ENCODE results near the gene WDR43.
A peak's percentile ranks its signal among the peaks of the same experiment; 100 is the strongest.

Gene WDR43

DNA sequence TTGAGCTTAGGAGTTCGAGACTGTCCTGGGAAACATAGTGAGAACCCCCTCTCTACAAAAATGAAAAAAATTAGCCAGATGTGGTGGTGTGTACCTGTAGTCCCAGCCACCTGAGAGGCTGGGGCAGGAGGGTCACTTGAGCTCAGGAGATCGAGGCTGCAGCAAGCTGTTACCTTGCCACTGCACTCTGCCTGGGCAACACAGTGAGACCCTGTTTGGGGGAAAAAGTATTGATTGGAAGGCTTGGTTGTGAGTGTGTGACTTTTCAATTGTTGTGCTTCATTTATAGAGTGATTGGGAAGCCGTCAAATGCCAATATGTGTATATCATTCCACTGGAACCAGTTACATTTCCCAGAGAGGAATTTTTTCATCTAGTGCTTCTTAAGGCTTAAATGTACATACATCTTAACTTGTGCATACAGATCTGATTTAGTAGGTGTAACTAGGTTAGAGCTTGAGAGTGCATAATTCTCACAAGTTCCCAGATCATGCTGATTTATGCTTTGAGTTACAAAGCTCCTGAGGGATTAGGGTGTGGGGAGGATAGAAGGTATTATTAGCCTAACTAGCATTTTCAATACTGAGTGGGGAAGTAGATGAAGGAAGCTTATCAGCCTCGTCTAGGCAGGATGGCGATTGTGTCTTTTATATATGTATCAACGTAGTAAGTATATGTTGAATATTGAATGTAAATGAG is 15.3 kb downstream of the WDR43 start:
- no peak for DNase-seq (ENCODE audit: low read depth)

DNA sequence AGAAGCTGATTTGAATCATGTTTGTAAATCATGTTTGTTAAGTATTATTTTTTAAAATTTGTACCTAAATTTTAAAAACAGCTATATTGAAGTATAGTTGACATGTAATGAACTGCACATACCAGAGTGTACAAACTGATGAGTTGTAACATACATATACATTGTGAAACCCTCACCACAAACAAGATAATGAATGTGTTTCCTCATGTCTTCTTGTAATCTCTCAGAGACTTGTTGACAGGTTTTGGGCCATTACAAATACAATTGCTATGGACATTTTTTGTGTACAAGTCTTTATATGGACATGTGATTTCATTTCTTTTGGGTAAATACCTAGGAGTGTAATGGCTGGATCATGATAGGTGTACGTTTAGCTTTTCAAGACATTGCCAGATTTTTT is 21.5 kb downstream of the WDR43 start:
- DNase-seq (ENCODE audit: low read depth): no peak

DNA sequence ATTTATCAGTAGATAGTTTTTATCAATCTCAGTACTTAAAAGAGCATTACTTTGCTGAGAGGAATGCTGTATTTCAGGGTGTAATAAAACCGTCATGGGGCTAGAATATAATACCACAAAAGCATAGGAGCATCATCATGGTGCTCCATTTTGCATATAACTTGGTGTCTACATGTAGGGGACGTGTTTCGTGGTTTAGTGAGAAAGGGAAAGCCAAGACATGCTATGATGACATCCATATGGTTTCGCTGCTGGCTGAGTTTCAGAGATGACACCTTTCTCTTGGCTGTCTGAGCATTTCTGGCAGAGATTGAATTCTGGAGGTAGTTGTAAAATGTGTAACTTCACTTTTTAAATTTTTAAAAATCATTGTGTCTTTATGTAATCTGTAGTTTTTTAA is 32.4 kb downstream of the WDR43 start:
- no peak for DNase-seq (ENCODE audit: low read depth)

DNA sequence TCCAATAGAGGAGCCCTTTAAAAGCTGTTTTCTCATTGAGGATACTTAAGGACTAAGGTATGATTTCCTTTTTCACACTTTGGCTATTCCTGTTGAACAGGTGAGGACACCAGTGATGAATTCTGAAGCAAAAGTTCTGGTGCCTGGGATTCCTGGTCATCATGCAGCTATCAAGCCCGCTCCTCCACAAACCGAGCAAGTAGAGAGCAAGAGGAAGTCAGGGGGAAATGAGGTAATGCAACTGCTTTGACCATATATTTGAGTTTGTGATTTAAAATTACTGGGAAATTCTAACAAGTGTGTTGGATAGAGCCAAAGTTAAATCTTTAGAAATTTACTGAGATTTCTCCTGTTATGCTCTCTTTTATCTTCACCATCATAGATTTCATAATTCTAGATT is 33.0 kb downstream of the WDR43 start:
- DNase-seq (ENCODE audit: low read depth): no peak

DNA sequence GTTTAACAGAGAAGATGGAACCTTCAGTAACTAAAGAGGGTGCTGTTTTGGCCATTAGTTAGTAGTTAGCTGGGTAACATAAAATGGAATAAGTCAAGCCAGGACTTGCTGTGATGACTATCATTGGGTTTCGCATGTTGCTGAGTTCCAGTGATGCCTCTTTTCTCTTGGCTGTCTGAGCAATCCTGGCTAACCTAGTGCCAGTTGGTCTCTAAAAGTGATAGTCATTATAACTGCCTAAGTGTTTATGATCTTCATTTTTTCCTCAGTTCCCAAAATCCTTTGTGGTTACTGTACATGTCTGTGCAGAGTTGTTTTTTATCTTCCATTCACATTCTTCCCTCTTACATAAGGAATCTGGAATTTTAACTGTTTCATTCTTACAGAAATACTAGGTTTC is 33.4 kb downstream of the WDR43 start:
- DNase-seq (ENCODE audit: low read depth): no peak

DNA sequence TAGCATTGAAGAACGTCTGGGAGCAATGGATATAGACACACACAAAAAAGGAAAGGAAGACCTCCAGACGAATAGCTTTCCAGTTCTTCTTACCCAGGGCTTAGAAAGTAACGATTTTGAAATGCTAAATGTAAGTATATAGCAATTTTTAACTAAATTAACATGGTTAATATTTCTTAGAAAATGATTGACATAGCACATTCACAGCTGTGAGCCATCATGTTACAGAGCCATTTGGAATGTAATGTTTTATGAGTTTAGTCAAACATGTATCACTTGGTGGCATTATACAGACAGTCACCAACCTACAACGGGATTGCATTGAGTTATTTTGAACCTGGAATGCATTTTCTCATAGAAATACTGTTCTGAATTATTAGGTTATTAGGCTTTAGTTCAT is 35.1 kb downstream of the WDR43 start:
- no peak for DNase-seq (ENCODE audit: low read depth)

DNA sequence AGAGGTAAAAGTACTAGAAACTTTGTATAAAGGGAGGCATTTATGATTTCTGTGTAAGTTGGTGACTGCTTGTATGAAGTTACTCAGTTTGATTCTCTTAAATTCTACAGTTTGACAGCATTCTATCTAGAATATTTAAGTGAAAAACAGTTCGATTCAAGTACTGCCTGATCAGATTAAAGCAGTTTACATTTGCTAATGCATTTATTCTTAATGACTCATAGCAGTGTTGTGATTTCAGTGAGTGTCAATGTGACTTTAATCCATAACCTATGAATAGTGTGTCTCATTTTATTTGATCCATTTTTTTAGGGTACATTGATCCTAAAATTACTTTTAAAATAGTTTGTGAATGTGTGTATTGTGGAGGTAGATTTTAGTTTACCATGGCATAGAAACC is 35.7 kb downstream of the WDR43 start:
- DNase-seq (ENCODE audit: low read depth): no peak

DNA sequence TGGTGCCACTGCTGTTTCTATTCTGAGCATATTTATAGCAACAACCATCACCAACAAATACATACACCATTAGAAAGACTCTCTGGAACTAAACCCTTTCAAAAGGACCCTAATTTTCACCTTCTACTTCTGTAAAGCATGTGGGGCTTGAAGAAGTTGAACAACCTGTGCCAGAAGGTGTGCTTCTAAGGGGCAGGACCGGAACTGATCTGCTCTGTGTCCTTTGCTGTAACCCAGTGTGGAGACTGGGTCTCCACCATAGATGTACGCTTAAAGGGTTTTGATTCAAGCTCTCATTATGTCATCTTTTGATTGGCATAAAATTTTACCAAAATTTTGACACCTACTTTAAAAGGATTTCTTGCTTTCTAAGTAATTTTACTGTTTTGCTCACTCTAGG is 40.3 kb downstream of the WDR43 start:
- no peak for DNase-seq (ENCODE audit: low read depth)

DNA sequence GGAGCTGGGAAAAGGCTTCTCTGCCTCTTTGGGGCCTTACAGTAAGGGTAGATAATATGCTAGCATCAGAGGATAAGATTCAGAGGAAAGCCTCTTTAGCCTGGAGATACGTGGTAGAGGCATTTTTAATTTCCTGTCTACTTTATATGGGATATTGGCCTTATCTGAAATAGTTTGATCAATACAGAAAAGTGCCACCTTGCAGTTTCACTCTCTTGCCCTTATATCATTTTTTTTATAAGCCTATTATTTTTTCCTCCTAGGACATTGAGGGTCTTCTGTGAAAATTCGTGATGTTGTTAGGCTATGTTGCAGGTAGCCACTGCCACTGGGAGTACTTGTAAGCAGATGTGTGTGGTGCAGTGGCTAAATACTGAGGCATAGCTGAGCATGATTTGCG is 46.5 kb downstream of the WDR43 start:
- no peak for DNase-seq (ENCODE audit: low read depth)

DNA sequence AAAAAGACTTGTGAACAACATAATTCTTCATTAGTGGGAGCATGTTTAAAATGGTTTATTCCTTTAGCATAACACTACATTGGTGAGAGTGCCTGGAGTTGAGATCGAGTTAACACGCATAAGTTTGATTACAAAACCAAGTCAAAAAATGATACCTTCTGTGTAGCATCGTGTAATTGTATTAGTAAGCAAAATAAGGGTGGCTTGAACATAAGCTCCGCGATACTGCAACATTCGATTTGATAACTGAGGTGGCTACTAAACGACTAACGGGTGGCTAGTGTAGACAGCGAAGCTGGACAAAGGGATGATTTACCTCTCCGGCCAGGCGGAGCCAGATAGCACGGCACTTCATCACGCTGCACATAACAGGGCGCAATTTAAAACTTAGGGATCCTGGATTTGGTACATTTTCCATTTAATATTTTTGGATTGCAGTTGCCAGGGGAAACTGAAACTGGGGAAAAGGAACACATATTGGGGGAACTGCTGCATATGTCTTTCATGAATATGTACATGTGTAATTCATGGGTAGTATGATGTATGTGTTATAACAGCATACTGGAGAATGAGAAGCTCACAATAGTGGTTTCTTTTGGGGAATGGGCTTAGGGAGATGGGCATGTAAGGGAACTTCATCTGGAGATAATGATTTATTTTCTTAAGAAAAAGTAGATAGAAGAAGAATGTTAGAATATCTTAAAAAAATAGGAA is 50.2 kb downstream of the WDR43 start:
- DNase-seq (ENCODE audit: low read depth): no peak

DNA sequence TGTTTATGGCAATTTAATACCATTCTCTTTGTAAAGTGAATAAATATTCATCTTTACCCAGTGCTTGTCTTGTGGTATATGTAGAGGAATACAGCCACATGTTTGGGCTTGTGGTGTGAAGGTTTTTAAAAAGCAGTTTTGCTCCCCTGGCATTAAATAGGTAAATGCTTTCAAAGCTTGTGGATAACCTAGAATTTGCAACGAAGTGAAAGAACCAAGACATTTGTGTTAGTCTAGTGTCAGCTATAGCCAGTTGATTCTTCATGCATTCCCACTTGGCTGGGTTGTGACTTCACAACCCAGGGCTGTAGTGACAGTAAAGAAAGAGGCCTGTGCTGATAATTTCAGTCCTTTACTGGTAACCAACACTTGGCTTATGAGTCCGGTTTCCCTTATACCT is 53.7 kb downstream of the WDR43 start:
- DNase-seq (ENCODE audit: low read depth): no peak

DNA sequence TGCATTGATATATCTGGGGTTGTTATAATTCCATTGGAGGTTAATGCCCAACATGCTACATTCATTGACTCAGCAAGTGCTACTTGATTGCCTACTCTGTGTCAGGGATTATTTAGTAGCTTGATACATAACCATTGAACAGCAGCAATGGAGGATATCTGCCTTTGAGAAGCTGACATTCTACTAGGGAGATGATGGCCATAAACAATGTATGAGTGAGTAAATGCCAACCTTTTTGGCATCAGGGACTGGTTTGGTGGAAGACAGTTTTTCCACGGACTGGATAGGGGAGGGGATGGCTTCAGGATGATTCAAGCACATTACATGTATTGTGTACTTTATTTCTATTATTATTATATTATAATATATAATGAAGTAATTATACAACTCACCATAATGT is 54.7 kb downstream of the WDR43 start:
- no peak for DNase-seq (ENCODE audit: low read depth)

DNA sequence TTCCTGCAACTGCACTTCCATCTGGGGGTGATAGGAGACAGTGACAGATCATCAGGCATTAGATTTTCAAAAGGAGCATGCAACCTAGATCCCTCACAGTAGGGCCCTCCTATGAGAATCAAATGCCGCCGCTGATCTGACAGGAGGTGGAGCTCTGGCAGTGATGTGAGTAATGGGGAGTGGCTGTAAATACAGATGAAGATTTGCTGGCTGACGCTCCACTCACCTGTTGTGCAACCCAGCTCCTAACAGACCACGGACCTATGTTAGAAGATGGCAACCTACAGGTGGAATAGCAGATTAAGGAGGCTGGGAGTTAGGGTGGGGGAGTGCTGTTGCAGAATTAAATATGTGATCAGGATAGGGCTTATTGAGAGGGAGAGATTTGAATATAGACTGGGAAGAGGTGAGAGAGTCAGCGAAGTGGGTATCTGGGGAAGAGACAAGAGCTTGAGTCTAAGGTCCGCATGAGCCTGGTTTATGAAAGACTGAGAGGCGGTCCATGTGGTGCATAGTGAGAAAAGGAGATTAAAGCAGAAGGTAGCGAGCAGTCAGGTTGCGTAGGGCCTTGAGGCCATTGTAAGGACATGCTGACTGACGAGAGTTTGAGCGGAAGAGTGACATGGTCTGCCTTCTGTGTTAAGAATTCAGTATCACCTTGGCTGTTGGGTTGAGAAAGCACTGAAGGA is 55.3 kb downstream of the WDR43 start:
- DNase-seq (ENCODE audit: low read depth): no peak

DNA sequence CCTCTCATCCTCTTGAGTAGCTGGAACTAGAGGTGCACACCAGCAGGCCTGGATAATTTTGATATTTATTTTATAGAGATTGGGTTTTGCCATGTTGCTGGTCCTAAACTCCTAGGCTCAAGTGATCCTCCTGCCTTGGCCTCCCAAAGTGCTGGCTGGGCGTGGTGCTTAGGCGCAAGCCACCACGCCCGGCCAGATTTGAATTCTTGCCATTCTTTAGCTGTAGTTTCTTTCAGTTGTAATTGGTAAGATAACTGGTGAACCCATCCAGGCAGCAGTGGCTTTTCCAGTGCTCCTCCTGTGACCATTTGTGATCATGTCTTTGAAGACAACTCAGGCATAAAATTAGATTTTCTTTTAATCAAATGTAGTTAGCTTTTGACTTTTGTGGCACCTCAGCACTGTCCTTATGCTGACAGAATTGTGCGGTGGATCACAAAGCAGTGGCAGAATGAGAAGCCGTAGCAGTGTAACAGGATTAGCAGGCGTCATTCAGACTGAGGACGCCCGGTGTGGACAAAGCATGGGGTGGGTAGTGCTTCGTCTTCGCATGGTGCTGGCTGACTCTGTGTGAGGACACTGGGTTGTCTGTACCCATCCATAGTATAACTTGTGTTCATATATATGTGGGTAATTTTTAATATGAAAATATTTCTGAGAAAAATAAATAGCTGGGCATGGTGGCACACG is 56.6 kb downstream of the WDR43 start:
- no peak for DNase-seq (ENCODE audit: low read depth)

DNA sequence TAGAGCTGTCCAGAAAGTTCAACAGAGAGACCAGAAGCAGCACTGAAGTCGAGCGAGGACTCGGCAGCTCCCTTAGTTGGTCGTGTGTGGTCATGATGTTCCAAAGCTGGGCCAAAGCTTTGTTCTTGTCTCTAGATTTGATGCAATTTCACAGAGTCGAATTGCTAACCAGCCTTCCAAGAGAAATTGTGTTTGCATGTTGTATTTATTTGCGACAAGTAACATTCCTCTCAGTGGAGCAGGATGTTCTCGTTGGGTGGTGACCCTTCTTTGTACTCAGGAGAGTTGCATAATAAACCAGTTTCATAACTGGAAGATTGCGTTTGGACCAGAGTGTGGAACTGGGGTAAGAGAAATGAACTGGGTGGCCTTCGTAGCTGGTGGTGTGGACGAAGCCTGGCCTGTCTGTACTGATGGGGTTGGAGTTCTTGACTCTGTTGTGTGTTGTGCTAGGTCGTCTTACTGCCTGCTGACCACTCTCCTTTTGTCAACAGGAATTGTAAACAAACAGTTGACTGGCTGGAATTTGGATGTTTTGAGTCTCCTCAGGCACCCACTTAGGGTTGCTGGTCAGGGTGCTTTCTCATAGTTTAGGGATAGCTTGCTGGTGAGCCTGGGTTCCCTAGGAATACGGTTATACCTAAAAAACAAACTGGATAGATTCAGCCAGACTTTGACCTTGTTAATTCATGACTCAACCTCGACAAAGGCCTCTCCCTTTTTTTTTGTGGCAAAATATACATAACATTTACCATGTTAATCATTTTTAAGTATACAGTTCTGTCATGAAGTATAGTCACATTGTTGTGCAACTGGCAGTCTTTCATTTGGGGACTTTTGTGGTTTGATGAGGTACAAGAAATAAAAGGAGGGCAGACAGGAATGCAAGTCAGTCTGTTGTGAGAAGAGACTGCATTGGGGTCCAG is 57.7 kb downstream of the WDR43 start:
- DNase-seq (ENCODE audit: low read depth): no peak

DNA sequence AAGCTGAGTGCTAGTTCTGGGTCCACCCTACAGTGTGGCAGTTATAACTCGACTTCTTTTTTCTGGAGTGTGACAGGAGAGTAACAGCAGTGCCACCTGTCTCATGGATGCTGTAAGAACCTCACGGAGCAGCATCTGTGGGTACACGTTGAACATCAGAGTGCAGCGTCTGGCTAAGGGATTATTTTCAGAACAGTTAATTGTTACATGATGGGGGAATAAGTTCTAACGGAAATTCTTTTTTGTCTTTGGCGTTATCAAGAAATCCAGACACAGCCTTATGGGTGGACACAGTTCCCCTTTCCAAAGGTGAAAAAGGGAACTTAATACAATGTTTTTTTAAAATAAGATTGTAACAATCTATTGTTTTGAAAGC is 58.4 kb downstream of the WDR43 start:
- DNase-seq (ENCODE audit: low read depth): no peak

DNA sequence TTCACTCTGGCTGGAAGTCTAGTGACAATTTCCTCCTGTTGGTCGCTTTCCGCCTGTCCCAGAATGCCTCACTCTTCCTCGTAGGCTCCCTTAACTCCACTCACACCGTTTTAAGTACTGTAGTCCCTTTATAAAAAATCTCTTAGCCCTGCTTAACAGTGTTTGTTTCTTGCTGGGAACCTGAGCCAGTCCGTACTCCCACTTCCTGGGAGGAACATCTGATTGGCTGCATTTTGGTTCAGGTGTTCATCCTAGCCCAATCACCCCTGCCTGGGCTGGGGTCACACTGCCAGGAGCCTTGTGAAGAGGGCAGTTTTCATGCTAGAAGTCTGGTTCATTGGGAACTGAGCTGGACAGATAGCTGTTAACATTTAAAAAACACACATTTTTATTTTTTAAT is 61.0 kb downstream of the WDR43 start:
- no peak for DNase-seq (ENCODE audit: low read depth)

DNA sequence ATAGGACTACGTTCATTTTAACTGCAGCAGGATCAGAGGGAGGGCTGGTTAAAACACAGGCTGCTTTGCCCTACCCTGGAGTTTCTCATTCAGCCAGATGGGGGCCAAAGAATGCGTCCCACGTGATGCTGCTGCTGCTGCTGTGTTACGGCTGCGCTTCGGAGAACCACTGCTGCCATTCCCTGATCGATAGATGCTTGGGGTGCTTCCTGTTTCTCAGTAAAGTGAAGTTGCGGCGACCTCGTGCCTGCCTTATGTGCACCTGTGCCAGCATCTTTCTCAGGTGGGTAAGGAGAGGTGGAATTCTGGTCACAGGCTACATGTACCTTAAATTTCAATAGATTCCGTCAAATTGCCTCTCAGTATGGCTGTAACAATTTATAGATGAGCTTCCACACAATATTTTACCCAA is 62.0 kb downstream of the WDR43 start:
- no peak for DNase-seq (ENCODE audit: low read depth)

DNA sequence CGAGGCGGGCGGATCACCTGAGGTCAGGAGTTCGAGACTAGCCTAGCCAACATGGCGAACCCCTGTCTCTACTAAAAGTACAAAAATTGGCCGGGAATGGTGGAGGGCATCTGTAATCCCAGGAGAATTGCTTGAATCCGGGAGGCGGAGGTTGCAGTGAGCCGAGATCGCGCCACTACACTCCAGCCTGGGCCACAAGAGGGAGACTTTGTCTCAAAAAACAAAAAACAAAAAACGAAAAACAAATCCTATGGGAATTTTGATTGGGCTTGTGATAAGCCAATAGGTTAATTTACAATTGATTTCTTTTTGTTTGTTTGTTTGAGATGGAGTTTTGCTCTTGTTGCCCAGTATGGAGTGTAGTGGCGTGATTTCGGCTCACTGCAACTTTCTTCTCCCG is 62.4 kb downstream of the WDR43 start:
- DNase-seq (ENCODE audit: low read depth): no peak

DNA sequence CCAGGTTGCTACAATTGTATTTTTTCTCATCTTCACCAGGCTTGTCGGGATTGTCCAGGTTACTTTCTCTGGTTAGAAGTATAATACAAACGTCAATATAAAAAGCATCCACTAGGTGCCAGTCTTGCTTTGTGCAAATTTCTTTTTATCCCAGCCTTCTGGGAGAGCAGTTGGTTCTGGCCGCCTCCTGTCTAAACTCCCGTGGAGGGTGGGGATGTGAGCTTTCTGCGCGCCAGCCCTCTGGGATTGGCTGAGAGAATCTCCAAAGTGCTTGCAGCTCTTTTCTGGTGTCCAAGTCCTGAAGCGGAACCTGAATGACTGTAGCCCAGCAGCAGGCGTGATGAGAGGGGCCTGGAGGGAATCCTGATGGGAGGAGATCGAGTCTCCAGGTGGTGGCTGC is 64.2 kb downstream of the WDR43 start:
- DNase-seq (ENCODE audit: low read depth): peak; percentile 43

DNA sequence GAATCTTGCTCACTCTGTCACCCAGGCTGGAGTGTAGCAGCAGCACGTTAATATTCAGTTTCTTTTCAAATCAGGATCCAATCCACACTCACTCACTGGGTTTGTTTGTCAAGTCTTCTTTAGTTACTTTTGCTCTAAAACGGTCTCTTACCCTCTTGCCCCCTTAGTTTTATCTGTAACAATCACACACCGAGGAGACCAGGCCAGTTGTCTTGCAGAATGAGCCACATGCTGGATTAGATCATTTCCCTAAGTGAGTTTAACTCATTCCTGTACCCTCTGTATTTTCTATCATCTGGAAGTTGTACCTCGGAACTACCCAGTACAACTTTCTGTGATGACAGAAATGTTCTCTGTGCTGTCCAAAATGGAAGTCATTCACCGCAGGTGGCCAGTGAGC is 65.9 kb downstream of the WDR43 start:
- no peak for DNase-seq (ENCODE audit: low read depth)

DNA sequence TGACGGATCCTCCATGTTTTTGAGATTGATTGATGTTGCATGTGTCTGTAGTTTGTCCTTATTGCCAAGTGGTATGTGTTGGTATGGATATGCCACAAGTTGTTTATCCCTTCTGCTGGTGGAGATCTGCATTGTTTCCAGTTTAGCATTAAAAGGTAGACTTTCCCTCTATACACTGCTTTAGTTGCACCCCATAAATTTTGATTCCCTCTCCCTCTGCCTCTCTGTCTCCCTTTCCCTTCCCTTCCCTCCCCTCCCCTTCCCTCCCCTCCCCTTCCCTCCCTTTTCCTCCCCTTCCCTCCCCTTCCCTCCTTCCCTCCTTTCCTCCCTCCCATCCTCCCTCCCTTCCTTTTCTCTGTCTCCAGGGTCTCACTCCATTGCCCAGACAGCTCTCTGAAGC is 68.0 kb downstream of the WDR43 start:
- no peak for DNase-seq (ENCODE audit: low read depth)
